Measurements from ENCODE around the gene TGFB2.

The TGFB2 gene

DNA sequence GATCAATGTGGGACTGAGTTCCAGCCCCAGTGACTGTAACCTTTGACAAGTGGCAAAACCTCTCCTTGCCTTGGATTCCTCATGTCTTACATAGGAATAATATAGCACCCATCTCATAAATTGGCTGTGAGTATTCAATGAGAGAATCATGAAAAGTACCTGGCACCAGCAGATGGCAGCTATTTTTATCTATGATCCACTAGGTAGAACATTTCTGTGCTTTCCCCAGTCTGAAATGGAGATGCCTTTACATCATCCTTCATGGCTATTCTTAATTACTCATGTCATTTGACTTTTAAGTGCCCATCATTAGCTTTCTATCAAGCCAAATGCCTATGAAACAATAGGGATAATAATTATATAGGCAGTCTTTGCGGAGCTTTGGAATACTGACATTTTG is 130.1 kb downstream of the TGFB2 start:
- no peaks in the 10 kb centered on the region for H3K9me3 ChIP-seq
- no peaks in the 10 kb centered on the region for H3K36me3 ChIP-seq
- H3K4me3 ChIP-seq = no peak overlapping the region
- intact Hi-C loops (cut with DNase I; ENCODE audit: low total_unique reads) = no loop called here
- H3K4me1 ChIP-seq = peaks cover 0 to 35% (median 24%) of the 10 kb centered on the region in 4 donors
- H3K27me3 ChIP-seq = no peaks in the 10 kb centered on the region
- no peak for DNase-seq
- peak overlapping the region; percentile 39 to 51 for H3K27ac ChIP-seq
- TF ChIP-seq, protein P1, sequence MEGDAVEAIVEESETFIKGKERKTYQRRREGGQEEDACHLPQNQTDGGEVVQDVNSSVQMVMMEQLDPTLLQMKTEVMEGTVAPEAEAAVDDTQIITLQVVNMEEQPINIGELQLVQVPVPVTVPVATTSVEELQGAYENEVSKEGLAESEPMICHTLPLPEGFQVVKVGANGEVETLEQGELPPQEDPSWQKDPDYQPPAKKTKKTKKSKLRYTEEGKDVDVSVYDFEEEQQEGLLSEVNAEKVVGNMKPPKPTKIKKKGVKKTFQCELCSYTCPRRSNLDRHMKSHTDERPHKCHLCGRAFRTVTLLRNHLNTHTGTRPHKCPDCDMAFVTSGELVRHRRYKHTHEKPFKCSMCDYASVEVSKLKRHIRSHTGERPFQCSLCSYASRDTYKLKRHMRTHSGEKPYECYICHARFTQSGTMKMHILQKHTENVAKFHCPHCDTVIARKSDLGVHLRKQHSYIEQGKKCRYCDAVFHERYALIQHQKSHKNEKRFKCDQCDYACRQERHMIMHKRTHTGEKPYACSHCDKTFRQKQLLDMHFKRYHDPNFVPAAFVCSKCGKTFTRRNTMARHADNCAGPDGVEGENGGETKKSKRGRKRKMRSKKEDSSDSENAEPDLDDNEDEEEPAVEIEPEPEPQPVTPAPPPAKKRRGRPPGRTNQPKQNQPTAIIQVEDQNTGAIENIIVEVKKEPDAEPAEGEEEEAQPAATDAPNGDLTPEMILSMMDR (IDR thresholded peaks at IDR 0.05) = no peak

DNA sequence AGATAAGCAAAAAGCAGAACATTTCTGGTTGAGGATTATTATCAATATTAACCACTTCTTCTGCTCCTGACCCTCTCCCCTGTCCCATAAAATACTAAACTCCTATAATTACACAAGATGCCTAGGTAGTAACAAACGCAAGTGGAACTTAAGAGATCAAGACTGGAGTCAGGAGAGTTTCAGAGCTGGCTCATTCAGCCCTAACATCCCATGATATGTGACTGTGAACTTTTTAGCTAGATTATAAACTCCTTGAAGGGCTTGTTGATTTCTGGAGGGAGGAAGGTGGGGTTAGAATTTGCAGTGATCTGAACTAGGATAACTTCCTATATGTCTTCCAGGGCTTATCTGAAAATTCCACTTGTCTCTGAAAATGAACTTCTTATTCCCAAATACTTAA is 130.6 kb downstream of the TGFB2 start:
- H3K27ac ChIP-seq = peak overlapping the region; percentile 39 to 51

DNA sequence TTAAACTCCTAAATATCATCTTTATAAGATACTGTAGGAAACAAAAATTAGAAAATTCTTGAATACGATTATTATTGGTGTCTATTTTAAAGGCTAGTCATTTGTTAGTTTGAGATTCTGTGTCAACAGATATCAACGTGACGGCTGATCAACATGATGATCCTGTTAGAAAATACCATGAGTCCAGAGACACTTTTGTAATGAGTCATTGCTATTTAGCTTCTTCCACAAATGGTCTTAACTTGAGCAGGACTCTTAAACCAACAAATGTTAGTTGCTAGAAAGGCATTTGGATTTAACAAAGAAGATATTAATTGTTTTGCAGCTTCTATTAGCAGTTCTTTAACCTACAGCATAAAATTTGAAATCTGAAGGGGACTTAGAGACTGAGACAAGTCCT is 131.2 kb downstream of the TGFB2 start:
- intact Hi-C loops (cut with DNase I; ENCODE audit: low total_unique reads) = no loop called here
- H3K27ac ChIP-seq = peak overlapping the region; percentile 39 to 51
- TF ChIP-seq, protein P1 (IDR thresholded peaks at IDR 0.05) = no peak
- H3K4me1 ChIP-seq = peaks cover 0 to 46% (median 34%) of the 10 kb centered on the region in 4 donors
- no peaks in the 10 kb centered on the region for H3K9me3 ChIP-seq
- H3K4me3 ChIP-seq = no peak overlapping the region
- no peaks in the 10 kb centered on the region for H3K27me3 ChIP-seq
- no peaks in the 10 kb centered on the region for H3K36me3 ChIP-seq
- no peak for DNase-seq

More for the DNA sequence above, 130.6 kb downstream of the TGFB2 start:
- no peak for DNase-seq
- Histone ChIP-seq H3K4me3 (no peak overlapping the region), H3K36me3 (no peaks in the 10 kb centered on the region), H3K9me3 (no peaks in the 10 kb centered on the region), H3K27me3 (no peaks in the 10 kb centered on the region), H3K4me1 (peaks cover 0 to 40% (median 28%) of the 10 kb centered on the region in 4 donors)
- intact Hi-C loops (cut with DNase I; ENCODE audit: low total_unique reads) = no loop called here
- TF ChIP-seq, protein P1 (IDR thresholded peaks at IDR 0.05) = no peak

DNA sequence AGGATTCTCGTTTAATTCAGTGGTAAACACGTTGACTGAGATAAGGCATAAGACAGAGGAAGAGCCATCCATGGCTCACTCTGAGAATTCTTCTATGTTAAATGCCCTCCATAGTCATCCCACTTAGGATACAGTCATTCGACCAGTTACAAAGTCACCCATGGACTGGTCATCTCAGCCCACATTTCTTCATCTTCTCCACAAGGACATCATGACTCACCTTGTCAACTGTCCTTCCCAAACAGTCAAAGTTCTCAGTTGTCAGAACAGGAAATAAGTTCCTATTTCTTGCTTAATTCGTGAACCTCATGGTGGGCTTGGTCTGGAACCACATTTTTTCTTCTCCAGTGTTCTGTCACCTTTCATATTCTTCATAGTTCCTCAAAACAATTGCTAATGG is 133.2 kb downstream of the TGFB2 start:
- no peak overlapping the region for H3K4me3 ChIP-seq
- TF ChIP-seq, protein P1 (IDR thresholded peaks at IDR 0.05) = no peak
- peaks cover 0 to 65% (median 48%) of the 10 kb centered on the region in 4 donors for H3K4me1 ChIP-seq
- no peak for DNase-seq
- no peaks in the 10 kb centered on the region for H3K36me3 ChIP-seq
- intact Hi-C loops (cut with DNase I; ENCODE audit: low total_unique reads) = no loop called here
- no peaks in the 10 kb centered on the region for H3K27me3 ChIP-seq
- H3K9me3 ChIP-seq = no peaks in the 10 kb centered on the region
- no peak overlapping the region for H3K27ac ChIP-seq

DNA sequence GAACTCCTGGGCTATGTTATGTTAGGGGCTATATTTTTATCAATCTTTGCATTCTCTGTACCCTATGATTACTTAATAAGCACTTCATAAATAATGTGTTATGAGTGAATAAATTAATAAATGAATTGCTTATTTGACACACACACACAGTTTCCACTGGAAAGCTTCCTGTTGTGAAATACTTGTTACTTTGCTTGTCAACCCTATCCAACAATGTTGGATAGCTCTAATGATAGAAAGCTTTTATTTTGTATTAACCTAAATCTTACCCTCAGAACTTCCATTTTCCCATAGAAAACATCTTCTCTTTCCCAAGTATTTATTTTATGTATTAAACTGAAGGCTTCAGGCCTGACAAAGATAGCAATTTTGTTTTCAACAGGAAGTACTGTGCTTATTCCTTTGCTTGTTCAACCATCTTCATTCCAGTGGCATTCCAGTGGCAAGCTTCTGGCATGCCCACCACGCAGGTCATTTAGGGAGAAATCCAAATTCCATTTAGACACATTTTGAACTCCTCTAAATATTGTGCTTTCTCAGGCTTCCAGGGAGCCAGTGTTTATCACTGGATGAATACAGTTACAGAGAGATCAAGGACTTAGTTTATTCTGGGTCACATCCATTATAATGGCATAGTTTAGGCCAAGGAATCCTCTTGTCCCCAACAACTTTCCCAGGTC is 134.4 kb downstream of the TGFB2 start:
- H3K27ac ChIP-seq = peak overlapping the region; percentile 51 to 56
- intact Hi-C loops (cut with DNase I; ENCODE audit: low total_unique reads) = no loop called here
- no peaks in the 10 kb centered on the region for H3K9me3 ChIP-seq
- H3K4me1 ChIP-seq = peaks cover 0 to 65% (median 45%) of the 10 kb centered on the region in 4 donors
- no peak for DNase-seq
- H3K36me3 ChIP-seq = no peaks in the 10 kb centered on the region
- H3K27me3 ChIP-seq = no peaks in the 10 kb centered on the region
- H3K4me3 ChIP-seq = no peak overlapping the region
- TF ChIP-seq, protein P1 (IDR thresholded peaks at IDR 0.05) = no peak
